Dermis microvascular lymphatic vessel endothelial cell (primary cell): ENCODE measurements around the gene AMN. TPM values are rescaled to one million over a fixed set of nuclear protein-coding genes. Genes with fewer than 3 reads are reported as not detected.
"Not testable (repeated sequence)": the region's sequence is repeated elsewhere in the genome, so short reads cannot be mapped to it uniquely, and the experiment has no call there.

Experiments
- DNase-seq, 2 donors: peaks; one replicate each; pipeline versions ENCODE4 v3.0.0 to v3.0.0-alpha.2; 2010; ENCODE audit warnings: low read depth in 2 of 2
- total RNA-seq: library from RNA; depleted of rRNA; stranded (reverse); fragments of >200 nt; gene quantifications from 2 replicates; pipeline ENCODE4 v1.2.1, GENCODE V29; 2014

The AMN gene
- total RNA-seq, 1 donor from 2014 or later = 0.13 TPM

GRCh38 chr14:102911991-102912761 is 10.3 kb upstream of the AMN start:
- DNase-seq = no peak

GRCh38 chr14:102913341-102914211 is 8.9 kb upstream of the AMN start:
- no peak for DNase-seq

- no peak for DNase-seq
Observed at GRCh38 chr14:102914474-102915291, 7.8 kb upstream of the AMN start.

GRCh38 chr14:102915292-102916110 is 7.0 kb upstream of the AMN start:
- DNase-seq = no peak

GRCh38 chr14:102916347-102917055 is 6.0 kb upstream of the AMN start:
- DNase-seq = no peak

GRCh38 chr14:102917056-102917385 is 5.4 kb upstream of the AMN start:
- DNase-seq = no peak

- DNase-seq = peak; percentile 12 to 52
Observed at GRCh38 chr14:102917469-102918211, 4.8 kb upstream of the AMN start.

- no peak for DNase-seq
Observed at GRCh38 chr14:102918438-102918837, 4.0 kb upstream of the AMN start.

GRCh38 chr14:102920273-102920997 is 2.0 kb upstream of the AMN start:
- DNase-seq = no peak

- no peak for DNase-seq
Observed at GRCh38 chr14:102920998-102921304, 1.5 kb upstream of the AMN start.

GRCh38 chr14:102923201-102923924 is 900 bp downstream of the AMN start:
- no peak for DNase-seq

- no peak for DNase-seq
Observed at GRCh38 chr14:102923925-102924486, 1.5 kb downstream of the AMN start.

- DNase-seq = no peak
Observed at GRCh38 chr14:102924632-102925588, 2.4 kb downstream of the AMN start.

- no peak for DNase-seq
Observed at GRCh38 chr14:102925646-102926045, 3.2 kb downstream of the AMN start.

- no peak for DNase-seq
Observed at GRCh38 chr14:102926104-102926503, 3.6 kb downstream of the AMN start.

- DNase-seq = not testable (repeated sequence)
Observed at GRCh38 chr14:102926840-102927239, 4.4 kb downstream of the AMN start.

GRCh38 chr14:102927346-102927877 is 4.9 kb downstream of the AMN start:
- DNase-seq = no peak
